ENCODE data around the gene MEPCE.

The MEPCE gene

GRCh38 chr7:100437150-100438100, 7.8 kb downstream of the MEPCE start:
- Histone ChIP-seq H3K4me1 (ENCODE audit: control insufficient read depth, insufficient read depth, low read length) (no peaks in the 10 kb centered on the region; the same call in 1 of the 2 replicates), H3K4me3 (ENCODE audit: low read depth, low read length) (no peak overlapping the region), H3K9me3 (ENCODE audit: control insufficient read depth, insufficient read depth, low read depth, low read length) (no peaks in the 10 kb centered on the region), H3K27ac (ENCODE audit: extremely low read depth, low read depth, low read length) (no peak overlapping the region), H3K36me3 (ENCODE audit: control insufficient read depth in 2 of 2, insufficient read depth in 1 of 2, low read length in 2 of 2) (peaks cover 4 to 28% of the 10 kb centered on the region in 2 experiments; a peak in 2 of 3 replicates)
- TF ChIP-seq, protein P1, sequence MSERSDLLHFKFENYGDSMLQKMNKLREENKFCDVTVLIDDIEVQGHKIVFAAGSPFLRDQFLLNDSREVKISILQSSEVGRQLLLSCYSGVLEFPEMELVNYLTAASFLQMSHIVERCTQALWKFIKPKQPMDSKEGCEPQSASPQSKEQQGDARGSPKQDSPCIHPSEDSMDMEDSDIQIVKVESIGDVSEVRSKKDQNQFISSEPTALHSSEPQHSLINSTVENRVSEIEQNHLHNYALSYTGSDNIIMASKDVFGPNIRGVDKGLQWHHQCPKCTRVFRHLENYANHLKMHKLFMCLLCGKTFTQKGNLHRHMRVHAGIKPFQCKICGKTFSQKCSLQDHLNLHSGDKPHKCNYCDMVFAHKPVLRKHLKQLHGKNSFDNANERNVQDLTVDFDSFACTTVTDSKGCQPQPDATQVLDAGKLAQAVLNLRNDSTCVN (tag by site-specific recombination; optimal IDR thresholded peaks at IDR 0.05) = no peak
- no peak for TF ChIP-seq ZFHX2 (tag by site-specific recombination; conservative IDR thresholded peaks at IDR 0.05)
- TF ChIP-seq PRDM10 (tag by site-specific recombination; IDR thresholded peaks at IDR 0.05) = no peak
- no peak for TF ChIP-seq ZBTB44 (tag by site-specific recombination; IDR thresholded peaks at IDR 0.05)
- no peak for TF ChIP-seq ZBTB17 (tag by site-specific recombination; IDR thresholded peaks at IDR 0.05)
- no peak for TF ChIP-seq ZNF518A (tag by site-specific recombination; conservative IDR thresholded peaks at IDR 0.05; ENCODE audit: low read depth)
- no peak for TF ChIP-seq WT1 (tag by site-specific recombination; IDR thresholded peaks at IDR 0.05)
- TF ChIP-seq SP7 (tag by site-specific recombination; IDR thresholded peaks at IDR 0.05) = no peak
- TF ChIP-seq ZNF830 (tag by site-specific recombination; IDR thresholded peaks at IDR 0.05; ENCODE audit: low read depth) = no peak
- TF ChIP-seq OSR2 (tag by site-specific recombination; IDR thresholded peaks at IDR 0.05) = no peak
- no peak for TF ChIP-seq BCL11A (tag by site-specific recombination; IDR thresholded peaks at IDR 0.05; ENCODE audit: low read depth)
- no peak for TF ChIP-seq ZNF585B (tag by site-specific recombination; IDR thresholded peaks at IDR 0.05)
- TF ChIP-seq ZBTB8A (tag by site-specific recombination; IDR thresholded peaks at IDR 0.05) = no peak
- TF ChIP-seq ZBTB21 (tag by site-specific recombination; IDR thresholded peaks at IDR 0.05) = no peak
- ChIA-PET CTCF (interaction anchor here (0.6 to 2.0 kb wide), 3 partner anchors 13 to 443 kb away, joined by 3 to 10 read pairs (median 4); no protein-coding TSS in a partner anchor), POLR2A (interaction anchor here (0.5 to 2.5 kb wide), 19 partner anchors 8 to 452 kb away, joined by 3 to 36 read pairs (median 4); partner anchors contain the start of genes AGFG2, FBXO24, LRCH4 and MEPCE)

Data from HEK293 (cell line).